GM12878 (cell line): Measurements from ENCODE around the gene OSBPL2. TPM values are rescaled to one million over a fixed set of nuclear protein-coding genes. Genes with fewer than 3 reads are reported as not detected.

Experiments used
- ATAC-seq: fragments of 200-7000 bp; cut with Tn5 transposase; 3 replicates; pipeline ENCODE4 v1.9.1; 2020; ENCODE audit warnings: mild to moderate bottlenecking, moderate library complexity
- BruUV-seq: library from RNA; stranded (reverse); fragments of 400-500 nt; replicated peaks from 2 replicates; lab custom pipeline; 2021; lab: Mats Ljungman, UMichigan
- CTCF ChIA-PET: fragments of 300-600 bp; sonication (Branson Sonifier 250); formaldehyde crosslinking; extraction: SDS; loops from one replicate; lab custom pipeline; 2021; ENCODE audit warnings: inconsistent platforms; lab: Yijun Ruan, JAX
- POLR2A ChIA-PET: fragments of 350-600 bp; formaldehyde crosslinking; extraction: SDS; loops from one replicate; lab custom pipeline; 2021; ENCODE audit warnings: inconsistent platforms; lab: Charles Lee
- RAD21 ChIA-PET: fragments of 300-600 bp; sonication (Branson Sonifier 250); formaldehyde crosslinking; loops from one replicate; lab custom pipeline; 2023; ENCODE audit warnings: antibody characterized with exemption; ENCODE audit not compliant: unreplicated experiment; lab: Charles Lee
- SMC1A ChIA-PET: fragments of 300-600 bp; sonication (Branson Sonifier 250); formaldehyde crosslinking; loops from one replicate; lab custom pipeline; 2023; ENCODE audit not compliant: unreplicated experiment, uncharacterized antibody; lab: Charles Lee
- DNase-seq: peaks from one replicate; pipeline ENCODE4 v3.0.0-alpha.2; 2011; ENCODE audit warnings: low read depth, low spot score
- FAIRE-seq: peaks from 3 replicates; lab custom pipeline; 2011; peaks lifted over from hg19 to GRCh38; lab: Jason Lieb, UNC
- H2AFZ ChIP-seq: 2 replicates; pipeline ENCODE4 v1.6.0; 2011; ENCODE audit warnings: low read depth, low read length, control low read depth; ENCODE audit not compliant: control insufficient read depth
- H3K27ac ChIP-seq: 2 replicates; pipeline ENCODE4 v1.5.1; 2011; ENCODE audit warnings: control low read depth; ENCODE audit not compliant: control insufficient read depth, insufficient read depth
- H3K27me3 ChIP-seq, 2 experiments: replicated peaks in 1 of 2; 2 replicates each; pipeline versions ENCODE4 v1.6.0 to v1.6.1; 2011; ENCODE audit warnings: low read length in 1 of 2; ENCODE audit not compliant: control insufficient read depth in 2 of 2, insufficient read depth in 2 of 2
- H3K36me3 ChIP-seq, 2 experiments: 2 replicates each; pipeline ENCODE4 v1.5.1; 2011; ENCODE audit warnings: low read length in 1 of 2; ENCODE audit not compliant: control insufficient read depth in 2 of 2, insufficient read depth in 2 of 2
- H3K4me1 ChIP-seq: 2 replicates; pipeline ENCODE4 v1.6.1; 2011; ENCODE audit warnings: mild to moderate bottlenecking, low read length, moderate library complexity, mixed read lengths; ENCODE audit not compliant: control insufficient read depth, insufficient read depth
- H3K4me2 ChIP-seq: 2 replicates; pipeline ENCODE4 v1.6.0; 2011; ENCODE audit warnings: control low read depth; ENCODE audit not compliant: control insufficient read depth, insufficient read depth
- H3K4me3 ChIP-seq: fragments of 200-600 bp; sonication (generic); 2 replicates; pipeline ENCODE4 v1.5.1; 2016
- H3K79me2 ChIP-seq: 2 replicates; pipeline ENCODE4 v1.6.0; 2011; ENCODE audit warnings: low read length; ENCODE audit not compliant: control insufficient read depth, insufficient read depth
- H3K9ac ChIP-seq: 2 replicates; pipeline ENCODE4 v1.8.0; 2011; ENCODE audit warnings: low read length, control low read depth, mixed read lengths; ENCODE audit not compliant: control insufficient read depth, insufficient read depth
- H3K9me3 ChIP-seq: replicated peaks from 3 replicates; pipeline ENCODE4 v1.5.1; 2011; ENCODE audit warnings: mild to moderate bottlenecking, low read length; ENCODE audit not compliant: control insufficient read depth, insufficient read depth
- H4K20me1 ChIP-seq: 2 replicates; pipeline ENCODE4 v1.6.0; 2011; ENCODE audit not compliant: control insufficient read depth, insufficient read depth
- ASH2L ChIP-seq: fragments of 300-600, 200-600 bp; sonication (generic); IDR thresholded peaks from 2 replicates; pipeline ENCODE4 v1.6.1; 2017; ENCODE audit warnings: low read depth, mild to moderate bottlenecking, borderline replicate concordance
- CREM ChIP-seq: IDR thresholded peaks from 2 replicates; pipeline ENCODE4 v1.6.1; 2014; ENCODE audit warnings: antibody characterized with exemption, low read depth
- EZH2 ChIP-seq: IDR thresholded peaks from 2 replicates; pipeline ENCODE4 v1.6.1; 2012; ENCODE audit warnings: low read depth, mild to moderate bottlenecking, control low read depth, inconsistent platforms, low read length, borderline replicate concordance; ENCODE audit not compliant: control insufficient read depth
- FOXK2 ChIP-seq: fragments of 450-650 bp; IDR thresholded peaks from 2 replicates; pipeline ENCODE4 v1.6.1; 2017; ENCODE audit warnings: mild to moderate bottlenecking, moderate library complexity
- IRF4 ChIP-seq: IDR thresholded peaks from 2 replicates; pipeline ENCODE4 v1.6.1; 2011; ENCODE audit warnings: low read depth, low read length
- JUNB ChIP-seq: IDR thresholded peaks from 2 replicates; pipeline ENCODE4 v1.6.1; 2016; ENCODE audit warnings: antibody characterized with exemption, mild to moderate bottlenecking
- KLF5 ChIP-seq: fragments of 450-650 bp; IDR thresholded peaks from 2 replicates; pipeline ENCODE4 v1.6.1; 2014; ENCODE audit warnings: mild to moderate bottlenecking; ENCODE audit not compliant: partially characterized antibody
- NFIC ChIP-seq: IDR thresholded peaks from 2 replicates; pipeline ENCODE4 v1.6.1; 2012; ENCODE audit warnings: low read depth, mild to moderate bottlenecking, inconsistent platforms, low read length, moderate library complexity
- PML ChIP-seq: IDR thresholded peaks from 2 replicates; pipeline ENCODE4 v1.6.1; 2012; ENCODE audit warnings: low read length, inconsistent platforms
- SMAD5 ChIP-seq: IDR thresholded peaks from 2 replicates; pipeline ENCODE4 v1.6.1; 2016; ENCODE audit warnings: antibody characterized with exemption, low read depth
- SP1 ChIP-seq: IDR thresholded peaks from one replicate; pipeline ENCODE4 v1.6.1; 2011; ENCODE audit warnings: low read depth, low read length
- SPI1 ChIP-seq: IDR thresholded peaks from 2 replicates; pipeline ENCODE4 v1.6.1; 2011; ENCODE audit warnings: low read depth, mild to moderate bottlenecking, low read length, moderate library complexity, borderline replicate concordance; ENCODE audit not compliant: insufficient read depth
- STAT3 ChIP-seq: IDR thresholded peaks from 2 replicates; pipeline ENCODE4 v1.6.1; 2011; ENCODE audit warnings: low read depth, low read length, improper control_type of control experiment
- WGBS: methylation state at CpG from one replicate; pipeline ENCODE4 v1.1.6; 2016; ENCODE audit warnings: low lambda C conversion rate; ENCODE audit not compliant: insufficient replicate concordance, insufficient coverage; ENCODE audit errors: missing lambda C conversion rate; 5-methylcytosine and 5-hydroxymethylcytosine counted together
- in situ Hi-C: fragments of 300-500 bp; cut with MboI; formaldehyde crosslinking; loops from 9 replicates; pipeline ENCODE4 v1.14.3; 2018; ENCODE audit warnings: mixed read lengths
- intact Hi-C: fragments of 100-400 bp; cut with micrococcal nuclease; formaldehyde crosslinking; loops from one replicate; pipeline ENCODE4 v1.14.2; 2022; ENCODE audit not compliant: unreplicated experiment
- polyA plus RNA-seq, 11 experiments: library from polyadenylated mRNA; depleted of rRNA in 4 of 11; unstranded in 6 of 11; stranded (reverse) in 5 of 11; fragments of >200 nt; fragmentation: Nextera tagmentation in 4 of 11; fragmentation: Illumina TruSeq in 1 of 11; extraction: Ambion mirVana in 4 of 11; extraction: Trizol in 1 of 11; gene quantifications; 1 replicate in 1 of 11; 2 replicates in 10 of 11; pipeline versions ENCODE4 v1.2.1 to v1.2.3, GENCODE V29; 2011 to 2016; ENCODE audit warnings: inconsistent platforms in 2 of 11, missing spikeins in 2 of 11, low read depth in 1 of 11
- total RNA-seq, 4 experiments: library from RNA; depleted of rRNA in 3 of 4; stranded (reverse); fragments of >200 nt in 3 of 4; fragmentation: Illumina TruSeq in 1 of 4; extraction: Trizol in 1 of 4; gene quantifications; 2 replicates each; pipeline versions ENCODE4 v1.2.1 to v1.2.3, GENCODE V29; 2013 to 2021
- TF ChIP-seq, protein P1 (sequence below), 3 experiments: IDR thresholded peaks in 2 of 3; conservative IDR thresholded peaks in 1 of 3; 2 replicates each; pipeline ENCODE4 v1.5.1; 2011; ENCODE audit warnings: low read depth in 3 of 3, low read length in 3 of 3, mild to moderate bottlenecking in 3 of 3, control low read depth in 2 of 3, moderate library complexity in 2 of 3, inconsistent platforms in 1 of 3, mixed read lengths in 1 of 3; ENCODE audit not compliant: control insufficient read depth in 2 of 3, insufficient read depth in 1 of 3; ENCODE audit errors: extremely low read depth in 1 of 3
- TF ChIP-seq, protein P2 (sequence below): fragments of 450-650 bp; IDR thresholded peaks from 2 replicates; pipeline ENCODE4 v1.6.1; 2018; ENCODE audit warnings: borderline replicate concordance, mild to moderate bottlenecking; ENCODE audit not compliant: partially characterized antibody

OSBPL2 gene
- total and polyA plus RNA-seq, 10 of the 15 experiments (the other 5 are each of a cell fraction or from before 2014, with no cell fraction given), result 2.8 to 22.3 (median 14.7) TPM

DNA sequence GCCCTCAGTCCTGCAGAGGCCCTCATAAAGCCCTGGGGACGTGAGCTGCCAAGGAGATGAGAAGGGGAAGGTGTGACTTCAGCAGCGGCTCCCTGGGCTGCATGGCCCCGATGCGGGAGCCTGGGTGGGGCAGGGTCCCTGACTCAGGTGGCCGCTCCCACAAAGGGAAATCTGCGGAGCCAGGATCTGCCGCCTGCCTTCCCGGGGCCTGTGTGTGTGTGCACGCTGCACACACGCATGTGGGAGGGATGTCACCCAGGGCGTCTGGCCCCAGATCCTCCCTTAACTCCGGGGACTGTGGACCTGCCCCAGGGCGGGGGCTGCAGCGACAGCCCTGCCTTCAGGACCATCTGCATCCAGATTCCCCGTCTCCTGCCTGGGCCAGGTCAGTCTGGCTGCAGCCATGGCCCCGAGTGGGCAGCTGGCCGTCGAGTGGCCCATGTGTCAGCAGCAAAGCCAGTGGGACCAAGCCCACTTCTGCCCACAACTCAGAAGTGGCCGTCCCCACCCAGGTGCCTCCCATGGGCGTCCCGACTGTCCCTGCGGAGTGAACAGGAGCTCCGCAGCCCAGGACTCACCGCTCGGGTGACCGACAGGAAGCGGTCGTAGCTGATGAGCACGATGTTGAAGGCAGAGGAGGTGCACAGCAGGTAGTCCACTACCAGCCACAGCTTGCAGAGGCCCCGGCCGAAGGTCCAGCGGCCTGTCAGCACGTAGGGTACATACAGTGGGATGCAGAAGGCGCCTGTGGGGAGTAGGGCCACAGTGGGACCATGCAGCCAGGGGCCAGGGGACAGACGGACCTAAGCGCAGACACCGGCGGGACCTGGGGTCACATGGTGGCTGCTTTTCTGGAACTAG lies 20.2 kb upstream of the OSBPL2 start:
- BruUV-seq, result no TSS peak
- DNase-seq (no peak), FAIRE-seq (no peak), ATAC-seq (no peak)
- H4K20me1 ChIP-seq, result no peaks in the 10 kb centered on the region; the same call in 1 of the 2 replicates
- H3K4me3 ChIP-seq, result no peak overlapping the region
- CTCF ChIA-PET, result no interaction called here
- H3K9me3 ChIP-seq, result no peaks in the 10 kb centered on the region
- H3K4me1 ChIP-seq, result no peaks in the 10 kb centered on the region
- RAD21 ChIA-PET, result no interaction called here
- POLR2A ChIA-PET, result no interaction called here
- no peak overlapping the region for H3K4me2 ChIP-seq
- H3K79me2 ChIP-seq, result no peaks in the 10 kb centered on the region
- peaks cover 1 to 10% of the 10 kb centered on the region in 2 experiments; a peak in 3 of 4 replicates for H3K27me3 ChIP-seq
- H3K36me3 ChIP-seq, result no peaks in the 10 kb centered on the region
- in situ Hi-C loops, result no loop called here
- WGBS, result 41% methylated on average over 35 of the region's 38 CpGs
- TF ChIP-seq EZH2, result no peak
- no peak for TF ChIP-seq KLF5
- TF ChIP-seq, protein P1, sequence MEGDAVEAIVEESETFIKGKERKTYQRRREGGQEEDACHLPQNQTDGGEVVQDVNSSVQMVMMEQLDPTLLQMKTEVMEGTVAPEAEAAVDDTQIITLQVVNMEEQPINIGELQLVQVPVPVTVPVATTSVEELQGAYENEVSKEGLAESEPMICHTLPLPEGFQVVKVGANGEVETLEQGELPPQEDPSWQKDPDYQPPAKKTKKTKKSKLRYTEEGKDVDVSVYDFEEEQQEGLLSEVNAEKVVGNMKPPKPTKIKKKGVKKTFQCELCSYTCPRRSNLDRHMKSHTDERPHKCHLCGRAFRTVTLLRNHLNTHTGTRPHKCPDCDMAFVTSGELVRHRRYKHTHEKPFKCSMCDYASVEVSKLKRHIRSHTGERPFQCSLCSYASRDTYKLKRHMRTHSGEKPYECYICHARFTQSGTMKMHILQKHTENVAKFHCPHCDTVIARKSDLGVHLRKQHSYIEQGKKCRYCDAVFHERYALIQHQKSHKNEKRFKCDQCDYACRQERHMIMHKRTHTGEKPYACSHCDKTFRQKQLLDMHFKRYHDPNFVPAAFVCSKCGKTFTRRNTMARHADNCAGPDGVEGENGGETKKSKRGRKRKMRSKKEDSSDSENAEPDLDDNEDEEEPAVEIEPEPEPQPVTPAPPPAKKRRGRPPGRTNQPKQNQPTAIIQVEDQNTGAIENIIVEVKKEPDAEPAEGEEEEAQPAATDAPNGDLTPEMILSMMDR (IDR thresholded peaks at IDR 0.05 in 2 of 3, conservative IDR thresholded peaks at IDR 0.05 in 1 of 3; ENCODE audit: control insufficient read depth in 2 of 3, extremely low read depth in 1 of 3, insufficient read depth in 1 of 3, low read depth in 3 of 3, low read length in 3 of 3), result no peak
- no peak for TF ChIP-seq STAT3
- TF ChIP-seq, protein P2, sequence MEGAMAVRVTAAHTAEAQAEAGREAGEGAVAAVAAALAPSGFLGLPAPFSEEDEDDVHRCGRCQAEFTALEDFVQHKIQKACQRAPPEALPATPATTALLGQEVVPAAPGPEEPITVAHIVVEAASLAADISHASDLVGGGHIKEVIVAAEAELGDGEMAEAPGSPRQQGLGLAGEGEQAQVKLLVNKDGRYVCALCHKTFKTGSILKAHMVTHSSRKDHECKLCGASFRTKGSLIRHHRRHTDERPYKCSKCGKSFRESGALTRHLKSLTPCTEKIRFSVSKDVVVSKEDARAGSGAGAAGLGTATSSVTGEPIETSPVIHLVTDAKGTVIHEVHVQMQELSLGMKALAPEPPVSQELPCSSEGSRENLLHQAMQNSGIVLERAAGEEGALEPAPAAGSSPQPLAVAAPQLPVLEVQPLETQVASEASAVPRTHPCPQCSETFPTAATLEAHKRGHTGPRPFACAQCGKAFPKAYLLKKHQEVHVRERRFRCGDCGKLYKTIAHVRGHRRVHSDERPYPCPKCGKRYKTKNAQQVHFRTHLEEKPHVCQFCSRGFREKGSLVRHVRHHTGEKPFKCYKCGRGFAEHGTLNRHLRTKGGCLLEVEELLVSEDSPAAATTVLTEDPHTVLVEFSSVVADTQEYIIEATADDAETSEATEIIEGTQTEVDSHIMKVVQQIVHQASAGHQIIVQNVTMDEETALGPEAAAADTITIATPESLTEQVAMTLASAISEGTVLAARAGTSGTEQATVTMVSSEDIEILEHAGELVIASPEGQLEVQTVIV, result no peak
- TF ChIP-seq SMAD5, result no peak
- TF ChIP-seq SP1, result no peak
- TF ChIP-seq ASH2L, result no peak
- TF ChIP-seq PML, result no peak
- no peak for TF ChIP-seq SPI1
- TF ChIP-seq IRF4, result no peak
- TF ChIP-seq CREM, result no peak
- no peak for TF ChIP-seq FOXK2
- no peak for TF ChIP-seq NFIC
- TF ChIP-seq JUNB, result no peak
- H2AFZ ChIP-seq, result no peak overlapping the region
- intact Hi-C loops, result no loop called here
- no peak overlapping the region for H3K9ac ChIP-seq
- H3K27ac ChIP-seq, result no peak overlapping the region
- SMC1A ChIA-PET, result no interaction called here
